ENCODE data around the gene COMT.

Gene COMT

DNA sequence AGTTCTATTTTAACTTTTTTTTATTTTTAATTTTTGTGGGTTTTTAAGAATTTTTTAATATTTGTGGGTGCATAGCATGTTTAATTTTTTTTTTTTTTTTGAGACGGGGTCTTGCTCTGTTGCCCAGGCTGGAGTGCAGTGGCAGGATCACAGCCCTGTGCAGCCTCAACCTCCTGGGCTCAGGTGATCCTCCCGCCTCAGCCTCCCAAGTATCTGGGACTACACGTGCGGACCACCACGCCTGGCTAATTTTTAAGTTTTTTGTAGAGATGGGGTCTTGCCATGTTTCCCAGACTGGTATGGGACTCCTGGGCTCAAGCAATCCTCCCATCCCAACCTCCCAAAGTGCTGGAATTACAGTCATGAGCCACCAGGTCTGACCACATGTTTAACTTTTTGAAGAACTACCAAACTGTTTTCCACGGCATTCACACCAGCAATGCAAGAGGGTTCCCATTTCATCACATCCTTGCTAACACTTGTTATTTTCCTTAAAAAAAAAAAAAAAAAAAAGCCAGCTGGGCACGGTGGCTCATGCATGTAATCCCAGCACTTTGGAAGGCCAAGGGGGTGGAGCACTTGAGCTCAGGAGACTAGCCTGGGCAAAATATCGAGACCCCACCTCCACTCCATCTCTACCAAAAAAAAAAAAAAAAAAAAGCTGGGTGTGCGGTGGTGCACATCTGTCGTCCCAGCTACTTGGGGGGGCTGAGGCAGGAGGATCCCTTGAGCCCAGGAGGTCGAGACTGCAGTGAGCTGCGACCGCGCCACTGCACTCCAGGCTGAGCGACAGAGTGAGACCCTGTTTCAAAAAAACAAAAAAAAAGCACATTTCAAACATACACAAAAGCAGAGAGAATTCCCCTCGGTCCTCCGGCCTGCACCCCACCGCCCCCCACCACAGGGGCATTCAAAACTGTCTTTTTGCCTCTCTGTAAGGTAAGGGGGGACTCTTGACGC, 16.8 kb downstream of the COMT start:
- DNase-seq: no peak

DNA sequence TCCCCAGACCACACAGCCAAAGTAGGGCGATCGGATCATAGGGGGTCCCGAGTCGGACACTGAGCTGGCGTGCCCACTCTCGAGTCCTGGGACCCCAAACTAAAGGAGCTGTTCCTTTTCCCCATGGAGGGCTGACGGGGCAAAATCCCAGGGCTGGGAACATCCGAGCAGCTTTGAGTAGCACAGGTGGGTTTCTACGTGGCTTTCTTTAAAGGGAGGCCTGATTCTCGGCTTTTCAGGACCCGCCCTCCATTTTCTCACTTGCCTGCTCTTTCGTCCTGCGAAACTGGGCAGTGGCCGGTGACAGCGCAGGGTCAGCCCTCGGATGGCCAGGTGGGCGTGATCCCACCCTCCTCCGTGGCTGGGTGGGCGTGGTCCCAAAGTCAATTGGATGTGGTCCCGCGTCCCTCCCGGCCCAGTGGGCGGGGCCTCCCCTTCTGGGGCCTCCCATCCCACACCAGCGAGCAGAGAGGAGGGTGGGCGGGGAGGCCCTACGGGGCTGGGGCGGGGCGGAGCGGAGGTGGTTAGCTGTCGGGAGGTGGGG, 17.5 kb downstream of the COMT start:
- DNase-seq: no peak

DNA sequence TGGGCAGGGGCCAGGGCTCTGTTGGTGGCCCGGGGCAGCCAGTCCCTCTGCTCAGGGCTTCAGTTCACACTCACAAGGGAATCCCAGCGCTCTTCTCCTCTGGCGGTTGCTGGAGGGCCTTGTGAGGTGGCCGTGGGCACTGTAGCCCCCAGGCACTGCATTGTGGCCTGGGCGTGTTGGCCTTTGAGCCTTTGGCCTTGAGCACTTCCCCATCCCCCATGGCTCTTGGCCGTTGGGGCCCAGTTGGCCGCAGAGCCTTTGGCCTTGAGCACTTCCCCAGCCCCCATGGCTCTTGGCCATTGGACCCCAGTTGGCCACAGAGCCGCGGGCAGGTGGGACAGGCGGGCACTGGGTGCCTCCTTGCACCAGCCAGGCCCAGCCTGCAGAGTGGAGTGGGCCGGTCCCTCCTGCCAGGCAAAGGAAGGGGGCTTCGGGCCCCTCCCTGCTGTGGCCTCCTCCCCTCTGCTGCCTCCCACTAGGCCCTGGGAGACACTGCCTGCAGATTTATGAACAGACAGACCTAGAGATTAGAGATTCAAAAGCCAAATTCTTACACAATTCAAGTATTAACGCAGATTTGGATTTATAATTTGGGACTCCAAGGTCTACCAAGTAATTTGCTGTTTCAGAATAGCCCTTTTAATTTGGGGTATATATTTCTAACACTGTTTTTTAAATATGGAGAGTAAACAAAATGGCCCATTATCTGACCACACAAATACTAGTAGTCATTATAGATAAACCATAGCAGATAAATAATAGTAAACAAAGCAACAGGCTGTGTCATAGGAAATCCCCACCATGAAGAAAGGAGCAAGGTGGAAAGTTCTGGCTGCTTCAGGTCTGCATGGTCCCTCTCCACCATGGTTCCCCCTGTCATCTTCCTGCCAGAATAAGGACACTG, 18.3 kb downstream of the COMT start:
- DNase-seq: no peak

DNA sequence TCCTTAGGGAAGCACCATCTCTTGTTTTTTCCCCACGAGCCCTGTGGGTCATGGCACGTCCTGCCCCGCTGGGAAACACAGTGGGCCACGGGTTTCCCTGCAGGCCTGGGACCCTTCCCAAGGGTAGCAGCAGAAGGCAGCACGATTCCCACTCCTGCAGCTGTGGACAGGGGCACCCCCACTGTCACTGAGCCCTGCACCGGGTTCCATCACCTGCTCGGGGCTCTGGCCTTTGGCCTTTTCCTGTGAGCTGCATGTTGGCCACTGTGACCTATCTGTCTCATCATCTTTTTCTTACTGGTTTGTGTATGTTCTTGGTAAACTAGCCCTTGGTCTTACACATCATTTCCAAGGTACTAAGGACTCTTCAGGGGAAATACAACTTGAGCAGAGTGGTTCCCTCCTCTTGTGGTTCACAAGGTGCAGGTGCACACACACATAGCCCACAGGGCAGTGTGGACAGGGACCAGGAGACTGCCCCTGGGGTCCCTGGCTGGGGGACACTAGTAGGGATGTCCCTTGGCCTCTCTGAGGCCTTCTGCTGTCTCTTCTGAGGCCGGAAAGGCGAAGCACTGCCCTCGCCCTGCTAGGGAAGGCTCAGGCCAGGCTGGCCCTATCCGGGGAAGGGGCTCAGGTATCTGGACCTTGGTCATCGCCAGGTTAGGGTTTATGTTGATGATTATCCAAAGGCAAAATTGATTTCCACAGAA, 19.1 kb downstream of the COMT start:
- DNase-seq: no peak

DNA sequence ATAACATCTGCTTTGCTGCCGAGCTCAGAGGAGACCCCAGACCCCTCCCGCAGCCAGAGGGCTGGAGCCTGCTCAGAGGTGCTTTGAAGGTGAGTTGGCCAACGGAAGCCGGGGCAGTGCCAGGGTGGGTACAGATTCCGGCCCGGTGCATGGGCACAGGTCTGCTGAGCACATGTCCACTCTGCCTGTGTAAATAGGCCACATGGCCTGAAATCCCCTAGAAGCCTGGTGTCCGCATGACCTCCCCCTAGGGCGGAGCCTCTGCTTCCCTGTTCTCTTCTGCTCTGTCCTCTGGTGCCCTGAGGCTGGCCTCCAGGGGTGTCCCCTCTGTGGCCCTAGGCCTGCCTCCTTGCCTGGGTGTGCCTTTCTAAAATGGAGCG, 19.6 kb downstream of the COMT start:
- no peak for DNase-seq

DNA sequence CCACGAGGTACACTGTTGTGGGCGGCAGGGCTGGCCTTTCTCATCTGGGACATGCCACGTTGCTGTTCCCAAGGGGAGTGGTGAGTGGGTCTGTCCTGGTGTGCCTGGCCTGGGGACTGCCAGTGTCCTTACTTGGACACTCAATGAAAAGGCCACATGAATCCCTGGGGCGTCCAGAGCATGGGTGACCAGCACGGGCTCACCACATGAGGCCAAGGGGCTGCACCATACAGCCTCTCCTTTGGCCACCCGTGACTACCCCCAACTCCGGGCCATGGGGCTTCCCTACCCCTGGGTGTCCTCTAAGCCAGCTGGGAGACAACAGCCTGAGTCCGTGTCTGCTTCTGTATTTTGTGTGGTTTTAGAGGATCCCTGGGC, 20.3 kb downstream of the COMT start:
- no peak for DNase-seq

DNA sequence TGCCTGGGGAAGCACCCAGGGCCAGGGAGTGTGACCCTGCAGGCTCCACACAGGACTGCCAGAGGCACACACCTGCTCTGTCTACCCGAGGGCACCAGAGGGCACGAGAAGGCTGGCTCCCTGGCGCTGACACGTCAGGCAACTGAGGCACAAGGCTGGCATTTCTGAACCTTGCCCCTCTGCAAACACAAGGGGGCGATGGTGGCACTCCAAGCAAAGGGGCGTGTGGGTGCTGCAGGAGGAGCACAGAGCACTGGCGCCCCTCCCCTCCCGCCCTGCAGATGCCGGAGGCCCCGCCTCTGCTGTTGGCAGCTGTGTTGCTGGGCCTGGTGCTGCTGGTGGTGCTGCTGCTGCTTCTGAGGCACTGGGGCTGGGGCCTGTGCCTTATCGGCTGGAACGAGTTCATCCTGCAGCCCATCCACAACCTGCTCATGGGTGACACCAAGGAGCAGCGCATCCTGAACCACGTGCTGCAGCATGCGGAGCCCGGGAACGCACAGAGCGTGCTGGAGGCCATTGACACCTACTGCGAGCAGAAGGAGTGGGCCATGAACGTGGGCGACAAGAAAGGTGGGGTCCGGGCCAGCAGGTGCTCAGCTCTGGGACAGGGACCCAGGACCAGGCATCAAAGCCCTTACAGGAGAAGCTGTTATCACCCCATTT, 20.8 kb downstream of the COMT start:
- peak; percentile 70 for DNase-seq

DNA sequence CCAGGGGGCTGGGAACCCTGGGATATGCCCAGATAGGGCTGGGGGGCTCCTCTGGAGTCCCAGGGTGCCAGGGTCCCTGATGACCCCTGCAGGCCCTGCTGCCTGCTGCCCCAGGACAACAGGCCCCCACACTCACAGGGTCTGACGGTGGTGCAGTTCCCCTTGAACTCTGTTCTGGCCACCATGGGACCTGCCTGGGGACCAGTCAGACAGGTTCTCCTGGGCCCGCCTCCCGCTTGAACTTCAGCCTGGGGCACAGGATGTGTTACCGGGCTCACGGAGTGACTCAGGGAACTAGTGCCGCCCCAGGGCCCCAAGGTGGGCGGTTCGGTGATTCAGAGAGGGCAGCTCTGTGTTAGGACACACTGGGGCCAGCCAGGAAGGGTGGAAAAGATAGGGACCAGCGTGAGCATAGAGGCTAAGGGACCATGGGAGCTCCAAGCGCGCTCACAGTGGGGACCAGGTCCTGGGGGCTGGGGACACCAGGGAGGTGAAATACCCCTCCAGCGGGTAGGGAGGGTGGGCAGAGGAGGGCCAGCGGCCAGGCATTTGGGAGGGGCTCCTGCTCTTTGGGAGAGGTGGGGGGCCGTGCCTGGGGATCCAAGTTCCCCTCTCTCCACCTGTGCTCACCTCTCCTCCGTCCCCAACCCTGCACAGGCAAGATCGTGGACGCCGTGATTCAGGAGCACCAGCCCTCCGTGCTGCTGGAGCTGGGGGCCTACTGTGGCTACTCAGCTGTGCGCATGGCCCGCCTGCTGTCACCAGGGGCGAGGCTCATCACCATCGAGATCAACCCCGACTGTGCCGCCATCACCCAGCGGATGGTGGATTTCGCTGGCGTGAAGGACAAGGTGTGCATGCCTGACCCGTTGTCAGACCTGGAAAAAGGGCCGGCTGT, 21.6 kb downstream of the COMT start:
- DNase-seq: no peak

DNA sequence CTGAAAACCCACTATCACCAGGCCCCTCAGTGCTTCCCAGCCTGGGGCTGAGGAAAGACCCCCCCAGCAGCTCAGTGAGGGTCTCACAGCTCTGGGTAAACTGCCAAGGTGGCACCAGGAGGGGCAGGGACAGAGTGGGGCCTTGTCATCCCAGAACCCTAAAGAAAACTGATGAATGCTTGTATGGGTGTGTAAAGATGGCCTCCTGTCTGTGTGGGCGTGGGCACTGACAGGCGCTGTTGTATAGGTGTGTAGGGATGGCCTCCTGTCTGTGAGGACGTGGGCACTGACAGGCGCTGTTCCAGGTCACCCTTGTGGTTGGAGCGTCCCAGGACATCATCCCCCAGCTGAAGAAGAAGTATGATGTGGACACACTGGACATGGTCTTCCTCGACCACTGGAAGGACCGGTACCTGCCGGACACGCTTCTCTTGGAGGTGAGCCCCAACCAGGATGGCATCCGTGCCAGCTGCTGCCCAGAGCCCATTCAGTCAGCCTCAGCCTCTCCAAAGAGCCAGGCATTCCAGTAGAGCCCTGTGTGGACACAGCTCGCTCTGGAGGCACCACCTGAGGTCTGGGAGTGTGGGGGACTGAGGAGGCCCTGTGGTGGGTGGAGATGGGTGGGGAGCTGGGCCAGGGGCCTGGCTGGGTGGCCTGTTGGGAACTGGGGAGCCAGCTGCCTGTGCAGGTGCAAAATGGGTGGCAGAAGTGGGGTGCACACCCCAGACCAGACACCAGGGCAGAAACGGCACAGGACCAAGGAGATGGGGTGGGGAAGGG, 22.5 kb downstream of the COMT start:
- DNase-seq: no peak

DNA sequence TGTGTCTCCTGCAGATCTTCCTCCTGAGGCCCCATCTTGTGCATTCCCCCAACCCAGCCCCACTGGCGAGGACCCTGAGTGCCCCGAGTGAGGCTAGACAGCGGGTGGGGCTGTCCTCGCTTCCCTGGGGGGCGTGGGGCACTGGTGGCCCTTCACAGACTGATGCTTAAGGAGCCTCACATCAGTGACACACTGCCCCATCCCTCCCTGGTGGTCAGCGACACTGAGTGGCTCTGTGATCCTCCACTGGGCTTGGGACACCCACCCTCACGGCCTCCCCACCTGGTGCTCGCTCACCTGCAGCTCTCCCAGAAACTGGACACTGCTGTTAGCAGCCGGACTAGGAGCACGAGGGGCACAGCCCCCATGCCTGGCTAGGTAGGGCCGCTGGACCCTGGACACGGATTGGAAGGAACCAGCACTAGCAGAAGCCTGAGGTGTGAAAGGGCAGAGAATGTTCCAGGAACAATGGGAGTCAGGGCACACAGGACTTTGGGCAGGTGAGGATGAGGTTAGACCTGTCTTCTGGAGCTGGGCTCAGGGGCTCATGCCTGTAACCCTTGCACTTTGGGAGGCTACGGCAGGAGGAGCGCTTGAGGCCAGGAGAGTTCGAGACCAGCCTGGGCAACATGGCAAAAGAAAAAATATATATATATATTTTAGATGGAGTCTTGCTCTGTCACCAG, 23.3 kb downstream of the COMT start:
- DNase-seq: no peak

DNA sequence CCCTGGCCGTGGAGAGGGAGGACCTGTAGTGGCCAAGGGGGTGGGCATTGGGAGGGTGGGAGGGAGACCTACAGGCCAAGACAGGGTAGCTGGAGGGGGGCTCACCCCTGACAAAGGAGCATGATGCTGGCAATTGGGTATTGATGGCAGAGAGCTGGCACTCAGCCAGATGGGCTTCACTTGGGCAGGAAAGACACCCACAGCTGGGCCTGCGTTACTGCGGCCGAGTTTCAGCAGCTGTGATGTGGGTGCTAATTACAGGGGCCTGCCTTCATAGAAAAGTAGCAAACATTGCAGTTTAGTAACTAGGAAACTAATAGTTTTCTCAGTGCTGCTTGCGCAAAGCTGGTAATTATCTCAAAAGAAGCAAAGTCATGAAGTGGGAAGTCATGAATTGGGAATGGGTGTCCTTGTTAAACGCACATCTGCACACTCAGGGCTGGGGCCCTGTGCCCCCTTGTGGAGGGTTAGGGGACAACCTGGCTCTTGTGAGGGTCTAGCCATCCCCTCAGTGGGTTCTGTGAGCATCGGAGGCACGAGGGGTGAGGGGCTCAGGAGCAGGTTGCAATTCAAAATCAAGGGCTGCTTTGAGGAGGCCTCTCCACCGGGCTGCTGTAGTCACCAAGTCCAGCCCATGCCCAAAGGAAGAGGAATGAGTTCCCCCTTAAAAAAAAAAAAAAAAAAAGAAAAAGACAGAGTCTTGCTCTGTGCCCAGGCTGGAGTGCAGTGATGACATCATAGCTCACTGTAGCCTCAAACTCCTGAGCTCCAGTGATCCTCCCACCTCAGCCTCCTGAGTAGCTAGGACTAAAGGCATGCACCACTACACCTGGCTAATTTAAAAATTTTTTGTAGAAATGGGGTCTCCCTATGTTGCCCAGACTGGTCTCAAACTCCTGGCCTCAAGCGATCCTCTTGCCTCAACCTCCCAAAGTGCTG, 24.5 kb downstream of the COMT start:
- DNase-seq: no peak

DNA sequence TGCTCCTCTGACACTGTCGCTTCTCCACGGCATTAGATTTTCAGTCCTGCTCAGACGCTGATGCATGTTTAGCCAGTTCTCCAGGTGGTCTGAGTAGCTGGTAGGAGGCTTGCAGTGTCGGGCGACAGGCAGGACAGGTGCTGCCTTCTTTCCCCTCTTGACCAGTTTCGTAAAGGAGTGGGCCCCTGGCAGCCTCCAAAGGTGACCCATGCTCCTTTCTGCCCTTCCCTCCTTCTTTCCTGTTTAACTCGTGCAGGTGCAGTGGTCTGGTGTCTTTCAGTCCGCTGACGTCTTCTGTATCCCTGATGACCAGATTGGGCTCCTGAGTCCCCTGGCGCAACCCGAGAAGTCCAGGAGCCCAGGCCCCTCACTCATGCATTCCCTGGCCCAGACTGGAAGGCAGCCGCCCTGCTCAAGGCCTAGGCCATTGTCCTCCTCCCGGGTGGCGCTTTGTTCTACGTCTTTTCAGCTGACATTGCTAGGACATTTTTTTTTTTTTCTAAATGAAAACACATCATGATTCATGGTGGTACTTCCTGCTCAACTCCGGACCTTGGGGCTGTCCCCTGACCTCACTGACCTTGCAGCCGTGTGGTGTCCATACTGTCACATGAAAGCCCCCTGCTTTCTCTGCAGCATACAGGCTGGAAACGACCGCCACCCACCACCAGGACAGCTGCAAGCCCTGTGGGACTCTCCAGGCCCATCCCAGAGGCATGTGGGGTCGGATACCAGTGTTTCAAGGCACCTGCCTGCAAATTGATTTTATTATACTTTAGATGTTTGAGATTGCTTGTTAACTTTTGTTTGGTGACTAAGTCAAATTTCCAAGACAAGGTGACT, 25.6 kb downstream of the COMT start:
- no peak for DNase-seq

DNA sequence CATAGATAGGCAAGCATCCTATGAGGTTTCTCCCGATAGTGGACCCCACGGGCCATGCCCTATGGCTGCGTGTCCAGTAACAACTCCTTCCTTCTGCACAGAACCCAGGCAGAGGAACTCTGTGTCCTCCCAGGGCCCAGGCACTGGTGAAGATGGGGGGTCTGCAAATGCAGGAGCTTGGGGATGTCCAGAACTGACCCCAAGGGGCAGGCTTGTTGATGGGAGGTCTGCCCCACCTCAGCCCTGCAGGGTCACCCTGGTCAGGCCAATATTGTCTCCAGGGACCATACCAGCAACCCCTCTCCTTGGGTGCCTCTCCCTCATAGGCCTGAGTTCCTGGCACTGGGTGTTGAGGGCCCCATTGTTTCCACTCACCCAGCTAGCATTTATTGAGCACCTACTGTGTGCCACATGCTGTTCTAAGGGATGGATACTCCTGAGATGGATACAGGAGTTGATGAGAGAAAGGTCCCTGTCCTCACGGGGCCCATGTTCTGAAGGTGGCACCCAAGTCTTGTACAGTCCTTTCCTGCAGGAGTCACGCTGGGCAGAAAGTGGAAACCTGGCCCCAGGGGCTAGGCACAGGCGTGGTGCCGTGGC, 26.4 kb downstream of the COMT start:
- no peak for DNase-seq

DNA sequence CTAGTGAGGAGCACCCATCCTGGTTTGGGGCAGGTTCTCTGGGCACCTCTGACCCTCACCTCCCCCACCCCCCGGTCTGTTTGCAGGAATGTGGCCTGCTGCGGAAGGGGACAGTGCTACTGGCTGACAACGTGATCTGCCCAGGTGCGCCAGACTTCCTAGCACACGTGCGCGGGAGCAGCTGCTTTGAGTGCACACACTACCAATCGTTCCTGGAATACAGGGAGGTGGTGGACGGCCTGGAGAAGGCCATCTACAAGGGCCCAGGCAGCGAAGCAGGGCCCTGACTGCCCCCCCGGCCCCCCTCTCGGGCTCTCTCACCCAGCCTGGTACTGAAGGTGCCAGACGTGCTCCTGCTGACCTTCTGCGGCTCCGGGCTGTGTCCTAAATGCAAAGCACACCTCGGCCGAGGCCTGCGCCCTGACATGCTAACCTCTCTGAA, 26.9 kb downstream of the COMT start:
- no peak for DNase-seq

DNA sequence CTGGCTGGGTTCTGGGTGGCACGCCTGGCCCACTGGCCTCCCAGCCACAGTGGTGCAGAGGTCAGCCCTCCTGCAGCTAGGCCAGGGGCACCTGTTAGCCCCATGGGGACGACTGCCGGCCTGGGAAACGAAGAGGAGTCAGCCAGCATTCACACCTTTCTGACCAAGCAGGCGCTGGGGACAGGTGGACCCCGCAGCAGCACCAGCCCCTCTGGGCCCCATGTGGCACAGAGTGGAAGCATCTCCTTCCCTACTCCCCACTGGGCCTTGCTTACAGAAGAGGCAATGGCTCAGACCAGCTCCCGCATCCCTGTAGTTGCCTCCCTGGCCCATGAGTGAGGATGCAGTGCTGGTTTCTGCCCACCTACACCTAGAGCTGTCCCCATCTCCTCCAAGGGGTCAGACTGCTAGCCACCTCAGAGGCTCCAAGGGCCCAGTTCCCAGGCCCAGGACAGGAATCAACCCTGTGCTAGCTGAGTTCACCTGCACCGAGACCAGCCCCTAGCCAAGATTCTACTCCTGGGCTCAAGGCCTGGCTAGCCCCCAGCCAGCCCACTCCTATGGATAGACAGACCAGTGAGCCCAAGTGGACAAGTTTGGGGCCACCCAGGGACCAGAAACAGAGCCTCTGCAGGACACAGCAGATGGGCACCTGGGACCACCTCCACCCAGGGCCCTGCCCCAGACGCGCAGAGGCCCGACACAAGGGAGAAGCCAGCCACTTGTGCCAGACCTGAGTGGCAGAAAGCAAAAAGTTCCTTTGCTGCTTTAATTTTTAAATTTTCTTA, 27.8 kb downstream of the COMT start:
- no peak for DNase-seq

DNA sequence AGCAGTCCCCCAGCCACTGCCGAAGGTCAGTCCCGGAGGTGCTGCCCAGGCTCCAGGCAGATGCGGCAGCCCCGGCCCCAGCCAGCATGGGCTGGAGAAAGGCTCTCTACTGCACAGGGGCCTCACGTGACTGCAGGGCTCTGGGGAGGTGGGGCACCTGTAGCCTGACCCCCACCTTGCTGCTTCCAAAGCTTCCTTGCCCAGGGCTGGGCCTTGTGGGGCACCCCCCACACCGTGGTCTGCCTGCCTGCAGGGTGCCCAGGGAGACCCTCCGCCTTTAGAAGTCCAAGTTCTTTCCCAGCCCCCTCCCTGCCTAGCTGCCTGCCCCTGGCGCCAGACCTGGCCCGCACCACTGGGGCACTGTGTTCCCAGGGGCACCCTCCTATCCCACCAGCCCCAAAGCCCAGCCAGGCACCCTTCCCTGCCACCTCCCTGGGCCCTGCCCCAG, 28.5 kb downstream of the COMT start:
- DNase-seq: no peak

Measured in stimulated activated CD4-positive, alpha-beta T cell treated with anti-CD3 and anti-CD28 coated beads, Interleukin-4, amount 100 ng/mL, for 24 hours (primary cell).